GM12864 (cell line): ENCODE results near the gene MDFIC.

Experiments used
- DNase-seq: peaks from one replicate; pipeline ENCODE4 v3.0.0-alpha.2; 2011; ENCODE audit warnings: low read depth
- H3K4me3 ChIP-seq: 2 replicates; pipeline ENCODE4 v1.5.1; 2011; ENCODE audit warnings: mild to moderate bottlenecking, low read depth, low read length, control low read depth
- CTCF ChIP-seq: IDR thresholded peaks from 2 replicates; pipeline ENCODE4 v1.5.1; 2011; ENCODE audit warnings: low read depth, mild to moderate bottlenecking, moderate library complexity, low read length, control low read depth, inconsistent platforms; ENCODE audit errors: missing control alignments

MDFIC gene

GRCh38 chr7:114938785-114939184 is 16.9 kb downstream of the MDFIC start:
- no peak overlapping the region for H3K4me3 ChIP-seq
- no peak for DNase-seq
- no peak for TF ChIP-seq CTCF

- peak; percentile 54 for TF ChIP-seq CTCF
- no peak for DNase-seq
- no peak overlapping the region for H3K4me3 ChIP-seq
Measured at GRCh38 chr7:114939484-114940097, 17.7 kb downstream of the MDFIC start.

GRCh38 chr7:114940220-114940619 is 18.3 kb downstream of the MDFIC start:
- no peak overlapping the region for H3K4me3 ChIP-seq
- DNase-seq: no peak
- no peak for TF ChIP-seq CTCF

- no peak for DNase-seq
- H3K4me3 ChIP-seq: no peak overlapping the region; the same call in 1 of the 2 replicates
- TF ChIP-seq CTCF: no peak
Measured at GRCh38 chr7:114941692-114942091, 19.8 kb downstream of the MDFIC start.

GRCh38 chr7:114942446-114943175 is 20.7 kb downstream of the MDFIC start:
- no peak overlapping the region for H3K4me3 ChIP-seq
- DNase-seq: no peak
- no peak for TF ChIP-seq CTCF

- no peak for TF ChIP-seq CTCF
- no peak overlapping the region for H3K4me3 ChIP-seq
- DNase-seq: no peak
Measured at GRCh38 chr7:114943530-114943929, 21.6 kb downstream of the MDFIC start.
